ENCODE results near the gene EHD1.

GRCh38 chr11:64848214-64848825 is 30.1 kb downstream of the EHD1 start:
- TF ChIP-seq CTCF (IDR thresholded peaks at IDR 0.05) (no peak), EP300 (IDR thresholded peaks at IDR 0.05) (no peak), POLR2A (IDR thresholded peaks at IDR 0.05) (no peak)
